Prostate gland (tissue), 2 donors: Measurements from ENCODE around the gene SMO. TPM values are rescaled to one million over a fixed set of nuclear protein-coding genes. Genes with fewer than 3 reads are reported as not detected.

Experiments used
- DNase-seq: peaks from one replicate; pipeline ENCODE4 v3.0.0-alpha.2; 2019; ENCODE audit warnings: low spot score
- H3K27ac ChIP-seq, 2 donors: fragments of 200-600 bp; sonication (generic); 2 replicates each; pipeline ENCODE4 v1.5.1; 2017 to 2019
- H3K27me3 ChIP-seq: fragments of 200-600 bp; sonication (generic); replicated peaks from 2 replicates; pipeline ENCODE4 v1.5.1; 2019; ENCODE audit not compliant: insufficient read depth
- H3K36me3 ChIP-seq, 2 donors: fragments of 200-600 bp; sonication (generic); 1 replicate in 1 of 2; 2 replicates in 1 of 2; pipeline versions ENCODE4 v1.5.1 to v1.8.1; 2017 to 2019
- H3K4me1 ChIP-seq: fragments of 200-600 bp; sonication (generic); replicated peaks from 2 replicates; pipeline ENCODE4 v1.5.1; 2019
- H3K4me3 ChIP-seq, 2 donors: fragments of 200-600 bp; sonication (generic); 2 replicates each; pipeline ENCODE4 v1.5.1; 2017 to 2019
- H3K9me3 ChIP-seq: fragments of 200-600 bp; sonication (generic); 2 replicates; pipeline ENCODE4 v1.5.1; 2017
- POLR2A ChIP-seq: fragments of 450-650 bp; IDR thresholded peaks from one replicate; pipeline ENCODE4 v1.6.1; 2016; ENCODE audit warnings: antibody characterized with exemption, mild to moderate bottlenecking
- POLR2AphosphoS5 ChIP-seq: sonication (generic); formaldehyde crosslinking; IDR thresholded peaks from one replicate; pipeline ENCODE4 v1.6.1; 2017; ENCODE audit warnings: antibody characterized with exemption
- WGBS: methylation state at CpG from one replicate; pipeline ENCODE4 v1.1.5; 2018; 5-methylcytosine and 5-hydroxymethylcytosine counted together
- intact Hi-C: fragments of 100-400 bp; cut with DNase I; formaldehyde crosslinking; loops from one replicate; pipeline ENCODE4 v1.14.2; 2022
- total RNA-seq, 2 donors: library from RNA; depleted of rRNA; stranded (reverse); fragments of >200 nt; gene quantifications; one replicate each; pipeline ENCODE4 v1.1.0, GENCODE V29; 2016
- TF ChIP-seq, protein P1 (sequence below), 4 experiments: fragments of 200-600 bp in 2 of 4; fragments of 450-650 bp in 2 of 4; sonication (generic) in 2 of 4; IDR thresholded peaks; 1 replicate in 3 of 4; 2 replicates in 1 of 4; pipeline ENCODE4 v1.5.1; 2016 to 2019; ENCODE audit warnings: antibody characterized with exemption in 4 of 4, mild to moderate bottlenecking in 2 of 4, moderate library complexity in 2 of 4

The SMO gene
- total RNA-seq, 2 donors from 2014 or later: 23.2 to 32.9 TPM

DNA sequence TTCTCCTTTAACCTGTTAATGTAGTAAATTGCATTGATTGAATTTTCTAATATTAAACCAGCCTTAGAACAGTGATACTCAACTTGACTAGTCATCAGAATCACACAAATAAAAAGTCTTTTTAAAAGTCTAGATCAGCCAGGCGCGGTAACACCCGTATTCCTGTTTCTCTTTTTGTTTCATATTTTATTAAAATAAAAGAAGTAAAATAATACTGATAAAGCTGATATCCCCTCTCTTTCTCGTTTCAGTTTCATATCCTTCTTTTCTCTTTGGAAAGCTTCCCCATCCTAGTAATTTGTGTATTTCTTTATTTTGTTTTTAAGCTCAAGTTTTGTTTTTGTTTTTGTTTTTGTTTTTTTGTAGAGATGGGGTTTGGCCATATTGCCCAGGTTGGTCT lies 9.3 kb downstream of the SMO start:
- no peak for TF ChIP-seq POLR2AphosphoS5
- DNase-seq: no peak
- Histone ChIP-seq H3K27me3 (no peaks in the 10 kb centered on the region), H3K36me3 (no peaks in the 10 kb centered on the region), H3K4me3 (no peak overlapping the region), H3K9me3 (no peaks in the 10 kb centered on the region), H3K4me1 (no peaks in the 10 kb centered on the region), H3K27ac (no peak overlapping the region)
- intact Hi-C loops: no loop called here
- 82% methylated on average over 4 of the region's 4 CpGs for WGBS

DNA sequence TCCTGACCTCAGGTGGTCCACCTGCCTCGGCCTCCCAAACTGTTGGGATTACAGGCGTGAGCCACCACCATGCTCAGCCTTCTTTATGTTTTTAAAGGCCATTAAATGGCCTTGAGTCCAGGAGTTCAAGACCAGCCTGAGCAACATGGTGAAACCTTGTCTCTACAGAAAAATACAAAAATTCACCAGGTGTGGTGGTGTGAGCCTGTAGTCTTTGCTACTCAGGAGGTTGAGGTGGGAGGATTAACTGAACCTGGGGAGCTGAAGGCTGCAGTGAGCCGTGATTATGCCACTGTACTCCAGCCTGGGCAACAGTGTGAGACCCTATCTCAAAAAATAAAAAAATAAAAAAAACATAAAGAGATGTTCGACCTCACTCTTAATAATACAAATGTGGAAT lies 11.0 kb downstream of the SMO start:
- intact Hi-C loops: no loop called here
- 93% methylated on average over 4 of the region's 4 CpGs for WGBS
- H3K9me3 ChIP-seq: no peaks in the 10 kb centered on the region
- TF ChIP-seq POLR2AphosphoS5 (no peak), POLR2A (no peak)
- TF ChIP-seq, protein P1, sequence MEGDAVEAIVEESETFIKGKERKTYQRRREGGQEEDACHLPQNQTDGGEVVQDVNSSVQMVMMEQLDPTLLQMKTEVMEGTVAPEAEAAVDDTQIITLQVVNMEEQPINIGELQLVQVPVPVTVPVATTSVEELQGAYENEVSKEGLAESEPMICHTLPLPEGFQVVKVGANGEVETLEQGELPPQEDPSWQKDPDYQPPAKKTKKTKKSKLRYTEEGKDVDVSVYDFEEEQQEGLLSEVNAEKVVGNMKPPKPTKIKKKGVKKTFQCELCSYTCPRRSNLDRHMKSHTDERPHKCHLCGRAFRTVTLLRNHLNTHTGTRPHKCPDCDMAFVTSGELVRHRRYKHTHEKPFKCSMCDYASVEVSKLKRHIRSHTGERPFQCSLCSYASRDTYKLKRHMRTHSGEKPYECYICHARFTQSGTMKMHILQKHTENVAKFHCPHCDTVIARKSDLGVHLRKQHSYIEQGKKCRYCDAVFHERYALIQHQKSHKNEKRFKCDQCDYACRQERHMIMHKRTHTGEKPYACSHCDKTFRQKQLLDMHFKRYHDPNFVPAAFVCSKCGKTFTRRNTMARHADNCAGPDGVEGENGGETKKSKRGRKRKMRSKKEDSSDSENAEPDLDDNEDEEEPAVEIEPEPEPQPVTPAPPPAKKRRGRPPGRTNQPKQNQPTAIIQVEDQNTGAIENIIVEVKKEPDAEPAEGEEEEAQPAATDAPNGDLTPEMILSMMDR (IDR thresholded peaks at IDR 0.05): no peak
- no peaks in the 10 kb centered on the region for H3K4me1 ChIP-seq
- H3K27ac ChIP-seq: no peak overlapping the region
- DNase-seq: no peak
- no peaks in the 10 kb centered on the region for H3K36me3 ChIP-seq
- H3K4me3 ChIP-seq: no peak overlapping the region
- H3K27me3 ChIP-seq: no peaks in the 10 kb centered on the region

DNA sequence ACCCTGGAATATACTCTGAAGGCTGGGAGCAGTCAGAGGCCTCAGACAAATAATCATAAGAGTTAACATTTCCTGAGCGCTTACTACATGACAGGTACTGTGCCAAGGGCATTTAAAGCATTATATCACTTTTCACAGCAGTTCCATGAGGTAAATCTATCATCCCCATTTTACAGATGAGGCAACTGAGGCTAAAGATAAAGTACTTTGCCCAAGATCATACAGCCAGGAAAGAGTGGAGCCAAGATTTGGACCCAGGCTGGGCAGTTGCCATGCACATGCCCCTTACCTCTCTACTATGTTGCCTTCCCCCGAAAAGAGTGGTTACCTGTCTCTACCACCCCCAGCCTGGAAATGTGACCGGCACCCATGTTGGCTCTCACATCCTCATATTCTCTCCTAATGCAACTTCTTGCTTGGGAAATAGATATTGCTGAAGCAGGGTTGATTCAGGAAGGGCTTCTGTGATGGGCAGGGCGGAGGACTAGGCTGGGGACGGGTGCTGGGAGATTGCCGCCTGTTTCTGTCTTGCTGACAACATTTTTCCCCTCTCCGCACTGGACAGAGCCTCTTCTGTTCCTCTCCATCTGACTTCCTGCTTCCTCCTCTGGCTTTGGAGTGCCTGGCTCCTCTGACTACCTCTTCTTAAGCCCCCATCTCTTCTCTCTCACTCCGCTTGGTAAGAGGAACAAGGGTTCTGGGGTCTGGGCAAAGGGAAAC lies 13.8 kb downstream of the SMO start:
- DNase-seq: no peak
- TF ChIP-seq, protein P1 (IDR thresholded peaks at IDR 0.05): no peak
- no peak for TF ChIP-seq POLR2A
- TF ChIP-seq POLR2AphosphoS5: no peak
- Histone ChIP-seq H3K4me3 (no peak overlapping the region), H3K36me3 (no peaks in the 10 kb centered on the region), H3K27ac (no peak overlapping the region), H3K4me1 (no peaks in the 10 kb centered on the region), H3K27me3 (no peaks in the 10 kb centered on the region), H3K9me3 (no peaks in the 10 kb centered on the region)
- WGBS: 89% methylated on average over 8 of the region's 8 CpGs
- intact Hi-C loops: no loop called here

DNA sequence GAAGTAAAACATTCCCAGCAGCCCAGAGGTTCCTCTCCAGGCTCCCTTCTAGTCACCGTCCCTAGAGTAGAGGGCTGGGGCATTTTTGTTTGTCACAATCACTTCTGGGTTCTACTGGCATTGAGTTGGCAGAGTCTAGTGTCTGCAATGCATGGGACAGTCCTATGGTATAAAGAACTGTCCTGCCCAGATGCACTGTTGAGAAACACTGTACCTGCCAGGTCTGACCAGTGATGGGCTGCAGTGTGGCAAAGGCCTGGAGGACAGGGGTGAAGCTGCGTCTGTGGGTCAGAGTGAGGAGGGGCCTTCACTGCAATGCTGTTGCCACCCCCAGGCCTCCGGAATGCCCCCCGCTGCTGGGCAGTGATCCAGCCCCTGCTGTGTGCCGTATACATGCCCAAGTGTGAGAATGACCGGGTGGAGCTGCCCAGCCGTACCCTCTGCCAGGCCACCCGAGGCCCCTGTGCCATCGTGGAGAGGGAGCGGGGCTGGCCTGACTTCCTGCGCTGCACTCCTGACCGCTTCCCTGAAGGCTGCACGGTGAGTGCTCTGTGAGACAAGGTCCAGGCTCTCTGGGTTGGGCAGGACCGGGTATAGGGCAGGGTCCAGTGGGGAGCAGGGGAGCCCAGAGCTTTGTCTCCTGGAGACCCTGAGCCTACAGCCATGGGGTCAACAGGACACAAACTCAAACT lies 14.8 kb downstream of the SMO start:
- intact Hi-C loops: no loop called here
- 74% methylated on average over 14 of the region's 14 CpGs for WGBS
- no peak for DNase-seq
- Histone ChIP-seq H3K9me3 (no peaks in the 10 kb centered on the region), H3K27me3 (no peaks in the 10 kb centered on the region), H3K36me3 (no peaks in the 10 kb centered on the region), H3K27ac (no peak overlapping the region), H3K4me1 (no peaks in the 10 kb centered on the region), H3K4me3 (no peak overlapping the region)
- TF ChIP-seq POLR2A (no peak), POLR2AphosphoS5 (no peak)
- TF ChIP-seq, protein P1 (IDR thresholded peaks at IDR 0.05): no peak

DNA sequence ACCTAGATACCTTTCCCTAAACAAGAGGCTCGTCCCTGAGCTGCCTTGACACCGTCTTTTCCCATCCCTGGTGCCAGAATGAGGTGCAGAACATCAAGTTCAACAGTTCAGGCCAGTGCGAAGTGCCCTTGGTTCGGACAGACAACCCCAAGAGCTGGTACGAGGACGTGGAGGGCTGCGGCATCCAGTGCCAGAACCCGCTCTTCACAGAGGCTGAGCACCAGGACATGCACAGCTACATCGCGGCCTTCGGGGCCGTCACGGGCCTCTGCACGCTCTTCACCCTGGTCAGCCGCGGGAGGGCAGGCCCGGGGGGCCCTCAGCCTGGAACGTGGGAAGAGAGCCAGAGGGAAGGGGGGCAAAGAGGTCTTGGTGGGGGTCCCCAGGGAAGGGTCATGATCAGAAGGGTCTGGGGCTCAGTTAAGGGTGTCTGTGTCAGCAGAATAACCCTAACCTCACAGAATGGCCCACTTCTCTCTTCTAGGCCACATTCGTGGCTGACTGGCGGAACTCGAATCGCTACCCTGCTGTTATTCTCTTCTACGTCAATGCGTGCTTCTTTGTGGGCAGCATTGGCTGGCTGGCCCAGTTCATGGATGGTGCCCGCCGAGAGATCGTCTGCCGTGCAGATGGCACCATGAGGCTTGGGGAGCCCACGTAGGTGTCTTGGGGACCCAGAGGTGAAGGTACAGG lies 16.8 kb downstream of the SMO start:
- no peak overlapping the region for H3K27ac ChIP-seq
- no peak overlapping the region for H3K4me3 ChIP-seq
- H3K9me3 ChIP-seq: no peaks in the 10 kb centered on the region
- DNase-seq: no peak
- H3K27me3 ChIP-seq: no peaks in the 10 kb centered on the region
- intact Hi-C loops: no loop called here
- H3K4me1 ChIP-seq: no peaks in the 10 kb centered on the region
- no peaks in the 10 kb centered on the region for H3K36me3 ChIP-seq
- WGBS: 87% methylated on average over 29 of the region's 29 CpGs
- TF ChIP-seq, protein P1 (IDR thresholded peaks at IDR 0.05): no peak
- TF ChIP-seq POLR2A (no peak), POLR2AphosphoS5 (no peak)
